NCI-H510A treated with DMSO at 0.1 percent for 48 hours (cell line): ENCODE results near the gene PKP3.
A peak's percentile ranks its signal among the peaks of the same experiment; 100 is the strongest.
"Not testable (repeated sequence)": the region's sequence is repeated elsewhere in the genome, so short reads cannot be mapped to it uniquely, and the experiment has no call there.

Experiments
- DNase-seq: peaks from one replicate; lab custom pipeline; 2025; lab: John Stamatoyannopoulos, UW

Gene PKP3

DNA sequence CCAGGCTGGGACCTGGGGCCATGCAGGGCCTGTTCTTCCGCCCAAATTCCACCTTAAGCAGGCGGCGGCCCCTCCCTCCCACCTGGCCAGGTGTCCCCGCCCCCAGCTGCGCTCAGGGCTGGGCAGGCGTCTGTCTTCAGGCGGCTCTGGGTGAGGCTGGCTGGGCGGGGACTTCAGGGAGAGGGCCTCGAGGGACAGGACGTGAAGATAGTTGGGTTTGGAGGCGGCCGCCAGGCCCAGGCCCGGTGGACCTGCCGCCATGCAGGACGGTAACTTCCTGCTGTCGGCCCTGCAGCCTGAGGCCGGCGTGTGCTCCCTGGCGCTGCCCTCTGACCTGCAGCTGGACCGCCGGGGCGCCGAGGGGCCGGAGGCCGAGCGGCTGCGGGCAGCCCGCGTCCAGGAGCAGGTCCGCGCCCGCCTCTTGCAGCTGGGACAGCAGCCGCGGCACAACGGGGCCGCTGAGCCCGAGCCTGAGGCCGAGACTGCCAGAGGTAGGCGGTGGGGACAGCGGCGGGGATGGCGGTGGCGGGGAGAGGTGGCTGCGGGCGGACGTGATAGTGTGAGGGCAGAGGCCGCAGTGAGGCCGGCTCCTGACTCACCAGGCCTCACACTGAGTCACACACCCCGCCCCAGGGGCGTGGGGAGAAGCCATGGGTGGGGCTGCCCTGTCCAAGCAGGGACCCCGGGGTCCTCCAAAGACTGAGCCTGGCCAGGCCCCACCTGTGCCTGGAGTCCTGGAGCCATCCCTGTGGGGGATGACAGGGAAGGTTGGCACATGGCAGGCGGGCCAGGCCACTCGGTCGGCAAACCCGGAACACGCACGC, at the start of gene PKP3:
Gene PKP3, plus strand, starts transcription at position 176 of the 824 bp plus-strand sequence. Its CDS starts 84 bp downstream, at position 260.
- peak; percentile 64 for DNase-seq

DNA sequence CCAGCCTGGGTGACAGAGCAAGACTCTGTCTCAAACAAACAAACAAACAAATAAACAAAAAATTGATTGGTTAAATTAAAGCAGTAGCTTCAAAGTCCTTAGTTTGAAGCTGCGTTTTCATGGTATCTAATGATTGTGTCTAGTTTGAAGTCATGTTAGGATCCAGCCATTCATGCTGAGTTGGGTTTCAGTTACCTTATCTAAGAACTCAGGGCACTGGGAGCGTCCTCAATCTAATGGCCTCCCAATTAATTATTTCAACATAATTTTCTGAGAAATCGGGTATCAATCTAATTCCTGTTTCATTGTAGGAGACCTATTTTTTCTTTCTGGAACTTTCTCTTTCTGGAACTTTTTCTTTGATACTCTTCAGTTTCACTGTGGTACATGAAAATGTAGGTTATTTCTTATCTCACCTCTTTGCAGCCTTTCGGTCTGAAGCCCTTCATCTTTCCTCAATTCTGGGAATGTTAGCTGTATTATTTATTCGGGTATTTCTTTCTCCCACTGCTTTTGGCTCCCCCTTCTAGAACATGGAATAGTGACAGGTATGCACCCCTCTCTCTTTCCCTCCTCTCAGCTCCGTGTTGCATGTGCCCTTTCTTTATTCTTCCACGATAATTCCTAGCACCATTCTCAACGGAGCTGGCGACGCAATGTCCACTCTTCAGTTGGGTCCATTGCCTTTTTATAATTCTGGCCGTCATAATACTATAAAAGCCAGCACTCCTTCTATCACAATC, 49.0 kb upstream of the PKP3 start:
- DNase-seq, result no peak

DNA sequence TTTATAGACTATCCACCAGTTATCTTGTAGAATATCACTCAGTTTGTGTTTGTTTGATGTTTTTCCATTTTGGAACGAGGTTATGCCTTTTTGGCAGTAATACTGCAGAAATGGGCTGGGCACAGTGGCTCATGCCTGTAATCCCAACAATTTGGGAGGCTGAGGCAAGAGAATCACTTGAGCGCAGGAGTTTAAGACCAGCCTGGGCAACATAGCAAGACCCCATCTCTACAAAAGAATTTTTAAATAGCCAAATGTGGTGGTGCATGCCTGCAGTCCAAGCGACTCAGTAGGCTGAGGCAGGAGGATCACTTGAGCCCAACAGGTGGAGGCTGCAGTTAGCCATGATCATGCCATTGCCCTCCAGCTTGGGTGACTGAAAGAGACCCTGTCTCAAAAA, 47.5 kb upstream of the PKP3 start:
- DNase-seq, result no peak

GRCh38 chr11:349270-349954, 44.6 kb upstream of the PKP3 start:
- DNase-seq, result not testable (repeated sequence)

GRCh38 chr11:350033-350722, 43.8 kb upstream of the PKP3 start:
- DNase-seq, result not testable (repeated sequence)

DNA sequence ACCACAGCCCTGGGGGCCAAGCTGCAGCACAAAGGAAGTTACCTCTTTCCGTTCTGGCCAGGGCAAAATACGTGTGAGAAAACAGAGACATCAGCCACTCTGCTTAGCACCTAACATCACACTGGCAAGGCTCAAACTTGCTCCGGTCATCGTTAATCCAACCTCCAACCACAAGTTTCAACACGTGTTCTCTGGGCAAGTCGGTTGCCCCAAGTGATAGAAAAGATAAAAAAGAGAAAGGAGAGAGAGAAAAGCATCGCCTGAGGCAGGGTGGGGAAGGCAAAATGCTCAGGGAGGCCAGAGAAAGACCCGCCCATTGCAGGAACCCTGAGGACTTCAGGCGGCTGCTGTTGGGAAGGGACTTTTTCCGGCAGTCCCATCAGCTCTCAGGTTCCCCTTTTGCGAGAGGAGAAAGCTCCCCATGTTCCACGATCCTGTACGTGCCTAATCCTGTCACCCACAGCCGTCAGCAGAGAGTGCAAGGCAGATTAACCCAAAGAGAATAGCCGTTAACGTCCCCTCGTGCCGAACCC, 43.2 kb upstream of the PKP3 start:
- DNase-seq, result no peak

DNA sequence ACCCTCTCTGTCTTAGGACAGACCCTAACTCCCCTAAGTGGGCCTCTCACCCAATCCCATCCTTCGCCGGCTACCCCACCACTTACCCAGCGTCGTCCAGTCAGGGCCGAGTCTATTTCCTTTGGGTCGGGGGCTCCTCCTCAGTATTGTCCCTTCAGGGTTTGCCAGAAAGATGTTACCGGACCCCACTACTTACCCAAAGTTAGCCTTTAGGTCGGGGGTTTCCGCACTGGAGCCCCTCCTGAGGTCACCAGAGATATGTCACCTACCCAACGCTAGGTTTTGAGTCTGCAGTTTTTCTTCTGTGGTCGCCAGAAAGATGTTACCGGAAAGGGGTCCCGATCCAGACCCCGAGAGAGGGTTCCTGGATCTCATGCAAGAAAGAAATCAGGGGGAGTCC, 42.6 kb upstream of the PKP3 start:
- DNase-seq, result no peak

DNA sequence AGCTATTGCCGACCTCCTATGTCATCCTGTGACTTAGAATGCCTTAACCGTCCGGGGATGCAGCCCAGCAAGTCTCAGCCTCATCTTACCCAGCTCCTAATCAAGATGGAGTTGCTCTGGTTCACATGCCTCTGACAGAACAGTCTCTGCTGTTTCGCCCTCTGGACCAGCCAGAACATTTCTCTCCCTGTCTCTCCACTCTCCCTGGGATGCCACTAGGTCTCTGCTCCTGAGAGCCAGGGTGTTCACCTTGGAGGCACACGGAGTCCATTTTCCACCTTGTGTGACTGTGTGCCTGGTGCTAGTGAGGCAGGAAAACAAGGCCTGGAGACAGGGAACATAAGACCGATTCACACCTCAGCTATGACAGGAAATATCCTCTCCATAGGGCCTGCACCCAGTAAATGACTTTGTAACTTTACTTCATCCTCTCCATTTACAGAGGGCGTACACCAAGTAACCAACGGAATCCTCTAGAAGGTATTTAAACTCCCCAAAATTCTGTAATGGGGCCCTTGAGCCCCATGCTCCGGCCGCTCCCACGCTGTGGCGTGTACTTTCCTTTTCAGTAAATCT, 41.5 kb upstream of the PKP3 start:
- DNase-seq, result no peak

DNA sequence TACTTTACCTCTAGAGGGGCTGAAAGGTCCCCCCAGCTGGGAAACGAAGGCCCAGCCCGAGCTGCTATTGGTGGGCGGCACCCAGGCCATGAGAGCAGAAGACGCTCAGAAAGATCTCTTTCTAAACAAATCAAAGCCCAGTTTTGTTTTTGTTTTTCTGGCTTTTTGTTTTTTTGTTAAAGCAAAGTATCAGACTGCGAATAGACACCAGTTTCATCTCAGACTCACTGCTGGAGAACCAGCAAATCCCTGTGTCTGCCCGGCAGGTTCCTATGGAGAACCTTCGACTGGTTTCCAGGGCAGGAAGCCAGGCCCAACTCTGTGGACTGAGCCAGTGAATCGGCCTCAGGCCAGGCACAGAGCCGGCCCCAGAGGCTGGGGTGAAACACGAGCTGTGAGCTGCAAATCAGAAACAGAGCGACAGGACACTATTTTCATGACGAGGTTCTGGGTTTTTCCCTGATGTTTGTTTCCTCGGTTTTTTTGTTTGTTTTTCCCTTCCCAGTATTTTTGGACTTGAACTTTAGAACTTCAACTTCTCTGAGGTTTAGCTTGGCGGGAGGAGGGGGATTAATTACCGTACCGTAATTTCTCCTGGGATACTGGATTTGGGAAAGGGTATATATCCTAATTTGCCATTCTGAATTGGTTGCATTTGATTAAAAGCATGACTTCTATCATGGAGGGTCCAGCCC, 40.7 kb upstream of the PKP3 start:
- no peak for DNase-seq

DNA sequence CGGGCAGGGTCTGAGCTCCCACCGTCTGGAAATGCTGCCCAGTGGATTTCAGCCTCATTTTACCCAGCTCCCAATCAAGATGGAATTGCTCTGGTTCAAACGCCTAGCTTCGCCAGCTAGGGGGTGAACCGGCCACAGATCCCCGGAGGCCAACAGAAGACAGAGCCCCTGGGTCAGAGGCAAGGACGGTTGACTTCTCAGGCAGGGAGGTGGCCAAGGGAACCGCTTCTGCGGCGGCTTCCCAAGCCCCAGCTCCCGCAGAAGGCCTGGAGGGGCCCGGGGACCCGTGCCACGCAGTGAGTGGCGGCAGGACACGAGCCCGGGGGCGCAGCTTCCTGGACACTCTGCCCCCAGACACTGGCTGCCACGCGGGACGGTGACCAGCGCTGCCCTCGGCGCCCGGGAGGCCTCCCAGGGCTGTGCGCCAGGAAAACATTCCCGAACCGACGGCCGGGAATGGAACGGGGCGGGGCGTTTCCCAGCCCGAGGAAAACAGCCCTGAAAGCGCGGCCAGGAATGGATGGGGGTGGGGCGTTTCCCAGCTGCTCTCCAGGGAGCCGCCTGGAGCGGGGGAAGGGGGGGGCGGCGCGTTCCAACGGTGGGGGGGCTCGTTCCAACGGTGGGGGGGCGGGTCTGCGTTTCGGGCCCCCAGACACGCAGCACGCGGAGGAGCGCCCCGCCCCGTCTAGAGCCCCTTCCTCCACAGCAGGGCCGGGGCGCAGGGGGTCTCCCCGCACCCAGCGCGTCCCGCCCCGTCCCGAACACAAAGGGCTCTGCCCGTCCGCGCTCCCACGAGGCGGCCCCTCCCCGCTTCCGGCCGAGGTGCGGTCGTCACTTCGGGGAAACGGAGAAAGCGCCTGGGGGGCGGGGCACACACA, 38.2 kb upstream of the PKP3 start:
- peak; percentile 48 for DNase-seq

DNA sequence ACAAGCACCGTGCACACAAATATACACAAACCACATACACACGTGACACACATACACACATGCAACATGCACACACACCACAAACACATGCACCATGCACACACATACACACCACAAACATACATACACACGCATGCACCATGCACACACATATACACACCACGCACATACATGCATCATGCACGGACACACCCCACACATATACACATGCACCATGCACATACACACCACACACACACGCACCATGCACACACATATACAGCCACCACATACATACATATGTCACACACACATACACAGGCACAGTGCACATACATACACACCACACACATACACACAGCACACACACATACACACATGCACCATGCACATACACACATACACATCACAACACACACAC, 37.4 kb upstream of the PKP3 start:
- no peak for DNase-seq

GRCh38 chr11:357582-357981, 36.4 kb upstream of the PKP3 start:
- DNase-seq, result no peak

GRCh38 chr11:358129-358800, 35.7 kb upstream of the PKP3 start:
- DNase-seq, result no peak

DNA sequence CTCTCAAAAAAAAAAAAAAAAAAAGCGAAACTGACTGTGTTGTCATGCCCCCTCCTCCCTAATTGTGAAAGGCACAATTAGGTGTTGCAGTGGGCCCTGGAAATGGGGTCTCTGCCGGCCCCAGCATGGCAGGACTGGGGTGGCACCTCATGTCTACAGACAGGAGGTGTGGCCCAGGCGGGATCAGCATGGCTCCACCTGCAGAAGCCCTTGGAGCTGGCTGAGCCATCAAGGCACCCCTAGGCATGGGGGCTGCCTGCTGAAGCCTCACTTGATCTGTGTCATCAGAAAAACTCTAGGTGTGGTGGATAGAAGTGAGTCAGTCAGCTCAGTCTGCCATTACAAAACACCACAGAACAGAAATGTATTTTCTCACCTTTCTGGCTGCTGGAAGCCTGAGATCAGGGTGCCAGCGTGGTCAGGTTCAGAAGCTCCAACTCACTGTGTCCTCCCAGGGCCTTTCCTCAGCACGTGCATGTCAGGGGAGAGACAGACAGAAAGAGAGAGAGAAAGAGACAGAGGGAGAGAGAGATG, 34.8 kb upstream of the PKP3 start:
- no peak for DNase-seq

GRCh38 chr11:360326-361280, 33.4 kb upstream of the PKP3 start:
- no peak for DNase-seq

- DNase-seq, result no peak
These were observed 31.2 kb upstream of the PKP3 start for GRCh38 chr11:362642-363442.

- not testable (repeated sequence) for DNase-seq
These were observed 30.6 kb upstream of the PKP3 start for GRCh38 chr11:363443-363805.
